Measurements from ENCODE around the gene ZNF530. TPM values are rescaled to one million over a fixed set of nuclear protein-coding genes. Genes with fewer than 3 reads are reported as not detected.

The ZNF530 gene
- total and polyA plus RNA-seq, 2 experiments from 2014 or later = 3.3 to 11.2 TPM

- peaks cover 18% of the 10 kb centered on the region for H3K27me3 Mint-ChIP-seq (ENCODE audit: insufficient read depth, low read depth, poor library complexity)
- no peak for DNase-seq (ENCODE audit: low spot score)
- H3K4me1 Mint-ChIP-seq = peaks cover 11% of the 10 kb centered on the region
- H3K36me3 Mint-ChIP-seq (ENCODE audit: low read depth) = peaks cover 56% of the 10 kb centered on the region
- Histone ChIP-seq H3K27ac (ENCODE audit: low read depth) (peak overlapping the region; percentile 61; the same call in 1 of the 2 replicates), H3K9me2 (ENCODE audit: insufficient read depth) (peaks cover 18% of the 10 kb centered on the region), H3K36me3 (ENCODE audit: insufficient read depth) (peaks cover 6% of the 10 kb centered on the region; the same call in 1 of the 2 replicates), H3K79me2 (replicated peaks; ENCODE audit: insufficient read depth) (peaks cover 42% of the 10 kb centered on the region), H3K4me3 (peak overlapping the region; percentile 94), H3K4me1 (ENCODE audit: insufficient read depth) (peaks cover 11% of the 10 kb centered on the region), H2AFZ (peak overlapping the region; percentile 94), H3F3A (replicated peaks; ENCODE audit: low read depth) (no peaks in the 10 kb centered on the region), H3K27me3 (ENCODE audit: insufficient read depth) (no peaks in the 10 kb centered on the region), H3K4me2 (peak overlapping the region; percentile 85), H4K20me1 (replicated peaks; ENCODE audit: insufficient read depth) (peaks cover 3% of the 10 kb centered on the region)
- no peak for TF ChIP-seq ETS1 (IDR thresholded peaks at IDR 0.05)
- no peak for TF ChIP-seq ZNF331 (CRISPR knock-in tag; IDR thresholded peaks at IDR 0.05; ENCODE audit: low read depth)
- no peak for TF ChIP-seq NANOG (IDR thresholded peaks at IDR 0.05; ENCODE audit: borderline replicate concordance)
- TF ChIP-seq REST (IDR thresholded peaks at IDR 0.05; ENCODE audit: unreplicated experiment) = no peak
- no peak for TF ChIP-seq CREB1 (CRISPR knock-in tag; IDR thresholded peaks at IDR 0.05; ENCODE audit: low read depth)
- TF ChIP-seq ZNF462 (CRISPR knock-in tag; IDR thresholded peaks at IDR 0.05) = no peak
- TF ChIP-seq POLR2AphosphoS5 (IDR thresholded peaks at IDR 0.05; ENCODE audit: low read depth) = peak; percentile 59; the same call in 1 of the 2 replicates
- TF ChIP-seq, protein P1, sequence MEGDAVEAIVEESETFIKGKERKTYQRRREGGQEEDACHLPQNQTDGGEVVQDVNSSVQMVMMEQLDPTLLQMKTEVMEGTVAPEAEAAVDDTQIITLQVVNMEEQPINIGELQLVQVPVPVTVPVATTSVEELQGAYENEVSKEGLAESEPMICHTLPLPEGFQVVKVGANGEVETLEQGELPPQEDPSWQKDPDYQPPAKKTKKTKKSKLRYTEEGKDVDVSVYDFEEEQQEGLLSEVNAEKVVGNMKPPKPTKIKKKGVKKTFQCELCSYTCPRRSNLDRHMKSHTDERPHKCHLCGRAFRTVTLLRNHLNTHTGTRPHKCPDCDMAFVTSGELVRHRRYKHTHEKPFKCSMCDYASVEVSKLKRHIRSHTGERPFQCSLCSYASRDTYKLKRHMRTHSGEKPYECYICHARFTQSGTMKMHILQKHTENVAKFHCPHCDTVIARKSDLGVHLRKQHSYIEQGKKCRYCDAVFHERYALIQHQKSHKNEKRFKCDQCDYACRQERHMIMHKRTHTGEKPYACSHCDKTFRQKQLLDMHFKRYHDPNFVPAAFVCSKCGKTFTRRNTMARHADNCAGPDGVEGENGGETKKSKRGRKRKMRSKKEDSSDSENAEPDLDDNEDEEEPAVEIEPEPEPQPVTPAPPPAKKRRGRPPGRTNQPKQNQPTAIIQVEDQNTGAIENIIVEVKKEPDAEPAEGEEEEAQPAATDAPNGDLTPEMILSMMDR (conservative IDR thresholded peaks at IDR 0.05; ENCODE audit: low read depth in 2 of 2) = no peak
- no peak for TF ChIP-seq STAT1 (IDR thresholded peaks at IDR 0.05; ENCODE audit: unreplicated experiment)
- H3K4me3 Mint-ChIP-seq = peak overlapping the region; percentile 95
- peak; percentile 13 for ATAC-seq
- peaks cover 77% of the 10 kb centered on the region for H3K9me3 Mint-ChIP-seq
- no peak overlapping the region for H3K27ac Mint-ChIP-seq
Measured at GRCh38 chr19:57583104-57583520, 16.6 kb upstream of the ZNF530 start.

All from GM23338 (cell line).